ENCODE measurements around the gene ISM1. TPM values are rescaled to one million over a fixed set of nuclear protein-coding genes. Genes with fewer than 3 reads are reported as not detected.

ISM1 gene
- total and polyA plus RNA-seq, 4 donors: 6.0 to 11.6 (median 9.3) TPM

DNA sequence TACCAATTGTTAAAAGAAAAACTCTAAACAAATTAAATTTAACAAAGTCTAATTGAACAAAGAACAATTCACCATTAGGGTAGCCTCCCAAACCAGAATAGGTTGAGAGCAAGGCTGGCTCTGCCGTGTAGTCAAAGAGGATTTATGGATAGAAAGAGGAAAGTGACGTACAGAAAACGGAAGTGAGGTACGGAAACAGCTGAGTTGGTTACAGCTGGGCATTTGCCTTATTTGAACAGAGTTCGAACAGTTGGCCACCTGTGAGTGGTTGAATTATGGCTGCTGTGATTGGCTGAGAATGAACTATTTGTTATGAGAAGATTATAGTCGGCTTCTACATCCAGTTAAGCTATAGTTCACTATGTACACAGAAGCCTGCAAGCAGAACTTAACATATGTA lies 18.5 kb upstream of the ISM1 start:
- Histone ChIP-seq H3K4me3 (ENCODE audit: low read depth, low read length) (no peak overlapping the region), H3K9me3 (ENCODE audit: control insufficient read depth, insufficient read depth, low read length) (no peaks in the 10 kb centered on the region), H3K4me1 (ENCODE audit: control insufficient read depth, insufficient read depth, low read length) (no peaks in the 10 kb centered on the region), H3K27me3 (ENCODE audit: control insufficient read depth, insufficient read depth, low read length) (peaks cover 5% of the 10 kb centered on the region), H3K36me3 (ENCODE audit: control insufficient read depth, insufficient read depth, low read length) (no peaks in the 10 kb centered on the region), H3K27ac (ENCODE audit: low read depth, low read length) (no peak overlapping the region)
- DNase-seq (ENCODE audit: low read depth in 4 of 6, low spot score in 6 of 6): peak in 1 of 6 donors; percentile 41
- WGBS (ENCODE audit: insufficient coverage): 51% methylated on average over 4 of the region's 6 CpGs

- 74% methylated on average over 2 of the region's 4 CpGs for WGBS (ENCODE audit: insufficient coverage)
- H3K27ac ChIP-seq (ENCODE audit: low read depth, low read length): no peak overlapping the region
- no peak overlapping the region for H3K4me3 ChIP-seq (ENCODE audit: low read depth, low read length)
- no peak for DNase-seq (ENCODE audit: low read depth in 4 of 6, low spot score in 6 of 6)
- no peaks in the 10 kb centered on the region for H3K9me3 ChIP-seq (ENCODE audit: control insufficient read depth, insufficient read depth, low read length)
- no peaks in the 10 kb centered on the region for H3K4me1 ChIP-seq (ENCODE audit: control insufficient read depth, insufficient read depth, low read length)
- H3K27me3 ChIP-seq (ENCODE audit: control insufficient read depth, insufficient read depth, low read length): peaks cover 5% of the 10 kb centered on the region
- no peaks in the 10 kb centered on the region for H3K36me3 ChIP-seq (ENCODE audit: control insufficient read depth, insufficient read depth, low read length)
Measured at GRCh38 chr20:13205425-13205824, 15.6 kb upstream of the ISM1 start.

GRCh38 chr20:13205848-13206434 lies 15.1 kb upstream of the ISM1 start:
- Histone ChIP-seq H3K36me3 (ENCODE audit: control insufficient read depth, insufficient read depth, low read length) (no peaks in the 10 kb centered on the region), H3K4me3 (ENCODE audit: low read depth, low read length) (no peak overlapping the region), H3K4me1 (ENCODE audit: control insufficient read depth, insufficient read depth, low read length) (no peaks in the 10 kb centered on the region), H3K27ac (ENCODE audit: low read depth, low read length) (no peak overlapping the region), H3K9me3 (ENCODE audit: control insufficient read depth, insufficient read depth, low read length) (no peaks in the 10 kb centered on the region), H3K27me3 (ENCODE audit: control insufficient read depth, insufficient read depth, low read length) (peaks cover 5% of the 10 kb centered on the region)
- WGBS (ENCODE audit: insufficient coverage): 93% methylated on average over 3 of the region's 5 CpGs
- DNase-seq (ENCODE audit: low read depth in 4 of 6, low spot score in 6 of 6): no peak

- Histone ChIP-seq H3K27me3 (ENCODE audit: control insufficient read depth, insufficient read depth, low read length) (peaks cover 5% of the 10 kb centered on the region), H3K9me3 (ENCODE audit: control insufficient read depth, insufficient read depth, low read length) (no peaks in the 10 kb centered on the region), H3K4me1 (ENCODE audit: control insufficient read depth, insufficient read depth, low read length) (no peaks in the 10 kb centered on the region), H3K27ac (ENCODE audit: low read depth, low read length) (no peak overlapping the region), H3K4me3 (ENCODE audit: low read depth, low read length) (no peak overlapping the region), H3K36me3 (ENCODE audit: control insufficient read depth, insufficient read depth, low read length) (no peaks in the 10 kb centered on the region)
- no CpG with 5 or more reads among the region's 2 CpGs for WGBS (ENCODE audit: insufficient coverage)
- DNase-seq (ENCODE audit: low read depth in 4 of 6, low spot score in 6 of 6): no peak
Measured at GRCh38 chr20:13207016-13207415, 14.1 kb upstream of the ISM1 start.

GRCh38 chr20:13211956-13212618 lies 9.0 kb upstream of the ISM1 start:
- Histone ChIP-seq H3K27me3 (ENCODE audit: control insufficient read depth, insufficient read depth, low read length) (peaks cover 13% of the 10 kb centered on the region), H3K27ac (ENCODE audit: low read depth, low read length) (no peak overlapping the region), H3K36me3 (ENCODE audit: control insufficient read depth, insufficient read depth, low read length) (no peaks in the 10 kb centered on the region), H3K4me3 (ENCODE audit: low read depth, low read length) (no peak overlapping the region), H3K9me3 (ENCODE audit: control insufficient read depth, insufficient read depth, low read length) (no peaks in the 10 kb centered on the region), H3K4me1 (ENCODE audit: control insufficient read depth, insufficient read depth, low read length) (no peaks in the 10 kb centered on the region)
- DNase-seq (ENCODE audit: low read depth in 4 of 6, low spot score in 6 of 6): no peak
- WGBS (ENCODE audit: insufficient coverage): no CpG with 5 or more reads among the region's 4 CpGs

- Histone ChIP-seq H3K27ac (ENCODE audit: low read depth, low read length) (no peak overlapping the region), H3K27me3 (ENCODE audit: control insufficient read depth, insufficient read depth, low read length) (peaks cover 16% of the 10 kb centered on the region), H3K9me3 (ENCODE audit: control insufficient read depth, insufficient read depth, low read length) (no peaks in the 10 kb centered on the region), H3K4me1 (ENCODE audit: control insufficient read depth, insufficient read depth, low read length) (no peaks in the 10 kb centered on the region), H3K4me3 (ENCODE audit: low read depth, low read length) (no peak overlapping the region), H3K36me3 (ENCODE audit: control insufficient read depth, insufficient read depth, low read length) (no peaks in the 10 kb centered on the region)
- 70% methylated on average over 1 of the region's 5 CpGs for whole genome bisulfite sequencing (ENCODE audit: insufficient coverage)
- no peak for DNase-seq (ENCODE audit: low read depth in 4 of 6, low spot score in 6 of 6)
Measured at GRCh38 chr20:13212750-13213149, 8.3 kb upstream of the ISM1 start.

DNA sequence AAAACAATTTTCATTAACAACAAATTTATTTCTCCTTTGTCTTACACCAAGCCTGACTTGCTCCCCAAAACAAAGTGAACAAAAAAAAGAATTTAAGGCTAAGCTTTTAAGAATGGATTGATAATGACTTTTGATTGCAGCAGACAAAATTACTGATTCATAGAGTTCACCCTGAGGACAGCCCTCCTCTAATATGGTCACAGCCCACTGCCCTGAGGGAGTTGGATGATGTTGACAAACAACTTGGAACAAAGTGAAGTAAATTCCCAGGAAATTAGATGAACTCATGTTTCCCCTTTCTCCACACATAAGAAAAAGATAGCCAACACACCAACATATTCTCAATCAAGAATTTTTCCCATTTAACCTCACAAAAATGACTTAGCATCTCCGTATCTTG lies 7.7 kb upstream of the ISM1 start:
- Histone ChIP-seq H3K27ac (ENCODE audit: low read depth, low read length) (no peak overlapping the region), H3K9me3 (ENCODE audit: control insufficient read depth, insufficient read depth, low read length) (no peaks in the 10 kb centered on the region), H3K4me3 (ENCODE audit: low read depth, low read length) (no peak overlapping the region), H3K4me1 (ENCODE audit: control insufficient read depth, insufficient read depth, low read length) (no peaks in the 10 kb centered on the region), H3K36me3 (ENCODE audit: control insufficient read depth, insufficient read depth, low read length) (no peaks in the 10 kb centered on the region), H3K27me3 (ENCODE audit: control insufficient read depth, insufficient read depth, low read length) (peaks cover 22% of the 10 kb centered on the region)
- 87% methylated on average over 1 of the region's 1 CpG for WGBS (ENCODE audit: insufficient coverage)
- no peak for DNase-seq (ENCODE audit: low read depth in 4 of 6, low spot score in 6 of 6)

GRCh38 chr20:13216533-13216932 lies 4.5 kb upstream of the ISM1 start:
- WGBS (ENCODE audit: insufficient coverage): no CpG with 5 or more reads among the region's 1 CpG
- H3K36me3 ChIP-seq (ENCODE audit: control insufficient read depth, insufficient read depth, low read length): no peaks in the 10 kb centered on the region
- peaks cover 17% of the 10 kb centered on the region for H3K4me1 ChIP-seq (ENCODE audit: control insufficient read depth, insufficient read depth, low read length)
- no peak overlapping the region for H3K4me3 ChIP-seq (ENCODE audit: low read depth, low read length)
- no peak for DNase-seq (ENCODE audit: low read depth in 4 of 6, low spot score in 6 of 6)
- H3K27me3 ChIP-seq (ENCODE audit: control insufficient read depth, insufficient read depth, low read length): peaks cover 47% of the 10 kb centered on the region
- no peaks in the 10 kb centered on the region for H3K9me3 ChIP-seq (ENCODE audit: control insufficient read depth, insufficient read depth, low read length)
- H3K27ac ChIP-seq (ENCODE audit: low read depth, low read length): no peak overlapping the region

DNA sequence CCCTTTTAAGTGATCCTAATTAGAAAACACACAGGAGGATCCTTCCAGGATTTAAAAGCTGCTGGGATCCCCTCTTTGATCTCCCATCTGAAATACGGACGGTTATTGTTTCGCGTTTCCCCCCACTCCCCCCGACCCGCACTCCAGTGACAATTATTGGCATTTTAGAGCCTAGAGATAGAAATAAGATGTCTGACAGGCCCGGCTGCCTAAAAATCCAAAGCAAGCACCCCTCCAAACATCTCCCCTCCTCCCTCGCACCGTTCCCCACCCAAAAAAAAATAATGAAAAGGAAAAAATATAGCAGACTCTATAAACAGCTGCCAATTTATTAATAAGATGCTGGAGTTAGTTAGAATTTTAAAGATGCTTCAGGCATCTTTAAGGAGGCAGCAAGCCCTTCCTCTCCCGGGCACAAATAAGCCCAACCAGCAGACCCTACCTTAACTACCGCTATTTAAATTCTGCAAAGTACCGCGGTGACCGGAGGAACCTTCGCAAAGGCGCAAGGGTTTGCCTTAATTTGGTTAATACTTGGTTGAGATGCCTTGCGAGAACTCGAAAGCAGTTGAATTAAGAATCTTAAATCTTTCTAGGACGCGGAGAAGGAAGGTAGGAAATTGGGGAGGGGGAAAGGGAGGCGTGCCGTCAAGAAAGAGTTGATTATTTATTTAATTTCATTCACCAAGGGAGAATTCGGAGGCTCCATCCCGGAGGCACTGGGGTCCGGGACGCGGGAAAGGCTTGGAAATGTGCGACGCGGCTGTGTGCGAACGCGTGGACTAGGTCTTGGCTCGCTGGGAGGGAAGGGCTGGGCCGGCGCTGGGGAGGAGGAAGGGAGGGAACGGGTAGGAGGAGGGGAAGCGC lies 1.5 kb upstream of the ISM1 start:
- H3K4me3 ChIP-seq (ENCODE audit: low read depth, low read length): peak overlapping the region; percentile 52
- H3K9me3 ChIP-seq (ENCODE audit: control insufficient read depth, insufficient read depth, low read length): no peaks in the 10 kb centered on the region
- peaks cover 24% of the 10 kb centered on the region for H3K4me1 ChIP-seq (ENCODE audit: control insufficient read depth, insufficient read depth, low read length)
- 2% methylated on average over 21 of the region's 38 CpGs for WGBS (ENCODE audit: insufficient coverage)
- H3K36me3 ChIP-seq (ENCODE audit: control insufficient read depth, insufficient read depth, low read length): no peaks in the 10 kb centered on the region
- peaks cover 54% of the 10 kb centered on the region for H3K27me3 ChIP-seq (ENCODE audit: control insufficient read depth, insufficient read depth, low read length)
- H3K27ac ChIP-seq (ENCODE audit: low read depth, low read length): no peak overlapping the region
- DNase-seq (ENCODE audit: low read depth in 4 of 6, low spot score in 6 of 6): peak in 2 of 6 donors; percentile 3 to 30
